DMS53 treated with DMSO at 0.1 percent for 48 hours (cell line): Measurements from ENCODE around the gene PDE6D.

Experiments used
- DNase-seq: peaks from one replicate; lab custom pipeline; 2025; ENCODE audit not compliant: unreplicated experiment; lab: John Stamatoyannopoulos, UW

PDE6D gene

GRCh38 chr2:231780909-231781797, at the start of gene PDE6D:
Gene PDE6D, minus strand, starts transcription at chr2:231781282. Its CDS starts 168 bp downstream, at chr2:231781114.
- DNase-seq = peak; percentile 91

DNA sequence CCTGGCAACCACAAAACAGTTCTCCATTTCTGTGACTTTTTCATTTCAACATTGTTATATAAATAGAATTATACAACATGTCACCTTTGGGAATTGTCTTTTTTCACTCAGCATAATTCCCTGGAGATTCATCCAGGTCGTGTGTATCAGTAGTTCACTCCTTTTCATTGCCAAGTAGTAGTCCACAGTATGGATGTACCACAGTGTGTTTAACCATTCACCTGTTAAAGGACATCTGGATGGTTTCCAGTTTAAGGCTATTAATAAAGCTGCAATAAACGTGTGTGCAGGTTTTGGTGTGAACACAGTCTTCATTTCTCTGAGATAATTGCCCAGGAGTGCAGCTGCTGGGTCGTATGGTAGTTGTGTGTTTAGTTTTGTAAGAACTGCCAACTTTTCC, 40.8 kb upstream of the PDE6D start:
- no peak for DNase-seq

GRCh38 chr2:231820786-231821303, 39.8 kb upstream of the PDE6D start:
- DNase-seq = no peak

GRCh38 chr2:231819447-231820042, 38.5 kb upstream of the PDE6D start:
- DNase-seq = no peak

- DNase-seq = no peak
Observed at GRCh38 chr2:231816327-231817026, 35.4 kb upstream of the PDE6D start.

DNA sequence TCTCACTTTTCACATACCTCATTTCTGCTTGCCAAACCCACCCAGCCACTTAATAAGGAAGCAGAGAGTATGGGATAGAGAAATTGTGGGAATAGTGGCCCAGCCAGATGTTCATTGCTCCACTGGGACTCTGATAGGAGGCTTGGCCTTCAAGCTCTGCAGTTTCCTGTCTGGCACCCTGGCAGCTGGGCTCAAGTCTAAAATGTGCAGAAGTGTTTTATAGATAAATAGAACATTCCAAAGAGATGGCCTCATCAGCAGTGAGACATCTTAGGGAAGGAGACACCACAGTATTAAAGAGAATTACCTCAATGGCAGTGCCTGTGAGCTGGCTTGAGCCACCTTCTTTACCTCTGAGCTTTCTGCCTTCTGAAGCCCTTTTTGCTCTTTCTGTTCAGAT, 29.8 kb upstream of the PDE6D start:
- no peak for DNase-seq

GRCh38 chr2:231807020-231807419, 25.9 kb upstream of the PDE6D start:
- no peak for DNase-seq

DNA sequence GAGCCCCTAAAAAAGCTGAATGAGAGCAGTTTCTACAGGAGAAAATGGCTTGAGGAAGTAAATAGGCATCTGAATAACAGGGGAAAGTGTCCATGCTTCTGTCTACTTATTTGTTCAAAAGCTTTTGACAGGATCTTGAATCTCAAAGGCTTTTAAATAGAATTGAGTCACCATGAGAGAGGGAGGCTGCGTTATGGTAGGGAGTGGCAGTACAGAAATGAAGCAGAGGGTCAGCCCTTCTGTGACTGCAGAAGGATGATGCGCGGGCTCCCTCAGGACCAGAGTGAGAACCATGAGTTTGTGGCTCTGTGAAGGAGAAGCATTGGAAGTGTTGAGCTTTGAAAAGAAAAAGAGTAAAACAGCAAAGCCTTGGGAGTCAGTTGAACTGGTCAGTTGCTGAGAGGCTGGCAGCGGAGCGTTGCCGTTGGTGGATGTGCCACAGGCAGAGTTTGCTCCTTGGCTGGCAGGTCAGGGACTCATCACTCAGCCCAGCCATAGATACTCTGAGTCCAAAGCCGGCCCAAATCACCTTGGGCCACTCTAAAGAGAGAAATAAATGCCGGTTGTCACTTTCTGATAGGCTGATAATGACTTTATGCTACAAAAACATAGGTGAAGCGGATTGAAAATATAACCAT, 22.5 kb upstream of the PDE6D start:
- DNase-seq = no peak

DNA sequence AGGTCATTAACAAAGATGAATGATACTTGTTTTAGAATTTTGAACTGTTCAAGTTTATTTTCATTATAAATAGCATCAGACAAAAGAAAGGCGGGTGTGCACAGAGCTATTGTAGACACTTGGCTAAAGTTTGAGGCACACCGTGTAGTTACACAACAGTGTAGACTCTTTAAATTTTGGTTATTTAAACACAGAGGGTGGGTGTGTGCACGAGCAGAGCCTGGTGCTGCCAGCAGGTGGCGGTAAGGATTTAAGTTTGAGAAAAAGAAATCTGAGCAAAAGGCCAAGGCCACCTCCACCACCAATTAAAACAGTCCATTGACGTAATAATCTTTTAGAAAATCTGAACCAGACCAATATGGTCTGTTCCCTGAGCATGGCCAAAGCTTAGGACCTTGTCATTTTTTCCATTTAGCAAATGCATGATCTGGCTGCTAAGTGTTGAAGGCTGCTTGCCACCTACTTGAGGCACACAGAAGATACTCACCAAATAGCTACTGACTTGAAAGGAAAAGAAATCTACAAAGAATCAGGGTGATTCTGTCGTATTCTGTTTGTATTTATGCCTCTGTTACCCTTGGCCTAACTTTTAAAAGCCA, 19.5 kb upstream of the PDE6D start:
- DNase-seq = no peak

DNA sequence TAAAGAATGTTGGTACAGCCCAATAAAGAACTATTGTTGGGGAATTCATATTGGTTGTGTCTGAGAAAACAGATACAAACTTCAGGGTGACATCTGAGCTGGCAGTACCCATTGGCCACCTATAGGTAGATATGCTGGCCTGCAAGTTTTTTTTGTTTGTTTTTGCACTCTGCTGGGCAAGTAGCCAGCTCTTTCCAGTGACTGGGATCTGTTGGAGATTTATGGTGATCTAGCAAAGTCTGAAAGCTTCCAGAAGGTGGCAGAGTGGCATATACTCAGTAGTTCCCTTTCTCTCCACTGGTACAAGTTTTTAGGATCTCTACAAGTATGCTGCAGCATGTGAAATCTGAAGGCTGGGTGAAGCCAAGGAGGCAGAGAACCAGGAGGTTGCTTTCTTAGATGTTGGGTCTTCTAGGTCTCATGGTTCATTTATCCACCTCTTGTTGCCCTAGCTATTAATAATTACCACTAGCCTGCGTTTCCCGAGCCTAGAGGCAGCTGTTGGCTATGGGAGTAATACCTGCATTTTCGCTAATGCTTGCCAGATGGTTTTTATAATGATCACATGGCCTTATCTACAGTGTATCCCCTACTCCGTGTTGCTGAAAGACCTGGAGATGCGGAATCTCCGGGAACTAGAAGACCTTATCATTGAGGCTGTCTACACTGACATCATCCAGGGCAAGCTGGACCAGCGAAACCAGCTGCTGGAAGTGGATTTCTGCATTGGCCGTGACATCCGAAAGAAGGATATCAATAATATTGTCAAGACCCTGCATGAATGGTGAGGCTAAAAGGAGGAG, 14.6 kb upstream of the PDE6D start:
- DNase-seq = peak; percentile 52

GRCh38 chr2:231794383-231794782, 13.3 kb upstream of the PDE6D start:
- no peak for DNase-seq

DNA sequence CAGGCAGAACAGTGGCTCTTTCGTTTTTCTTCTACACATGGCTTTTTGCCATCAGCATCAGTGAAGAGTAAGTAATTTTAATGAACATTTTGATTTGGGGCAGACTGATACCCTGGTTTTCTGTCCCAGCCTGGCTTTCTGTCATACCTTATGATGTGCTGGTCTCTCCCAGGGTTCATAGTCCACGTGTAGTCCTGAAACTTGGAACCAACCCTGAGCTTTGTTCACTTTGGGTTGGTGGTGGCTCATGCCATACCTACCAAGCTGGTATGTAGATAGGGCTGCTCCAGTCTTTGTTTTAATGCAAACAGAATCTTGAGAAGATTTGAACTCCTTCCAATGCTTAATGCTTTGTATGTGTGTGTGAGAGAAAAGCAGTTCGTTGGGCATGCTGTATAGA, 10.0 kb upstream of the PDE6D start:
- no peak for DNase-seq

DNA sequence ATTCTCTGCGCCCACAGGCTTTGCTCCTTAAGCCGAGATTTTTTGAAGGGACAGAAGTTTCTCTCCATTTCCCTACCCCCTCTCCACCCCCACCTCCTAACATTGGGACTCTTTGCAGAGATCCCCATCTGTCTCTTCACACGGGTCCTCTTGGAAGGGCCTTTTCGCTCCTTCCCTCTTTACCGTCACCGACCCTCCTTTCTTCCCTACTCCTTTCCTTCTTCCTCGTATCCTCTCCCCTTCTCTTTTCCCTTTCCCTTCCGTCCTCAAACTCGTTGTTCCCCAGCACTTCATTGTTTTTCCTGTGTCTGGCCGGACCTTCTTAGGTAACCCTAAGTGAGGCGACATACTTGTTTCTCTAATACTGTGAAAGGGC, 5.8 kb upstream of the PDE6D start:
- DNase-seq = no peak

DNA sequence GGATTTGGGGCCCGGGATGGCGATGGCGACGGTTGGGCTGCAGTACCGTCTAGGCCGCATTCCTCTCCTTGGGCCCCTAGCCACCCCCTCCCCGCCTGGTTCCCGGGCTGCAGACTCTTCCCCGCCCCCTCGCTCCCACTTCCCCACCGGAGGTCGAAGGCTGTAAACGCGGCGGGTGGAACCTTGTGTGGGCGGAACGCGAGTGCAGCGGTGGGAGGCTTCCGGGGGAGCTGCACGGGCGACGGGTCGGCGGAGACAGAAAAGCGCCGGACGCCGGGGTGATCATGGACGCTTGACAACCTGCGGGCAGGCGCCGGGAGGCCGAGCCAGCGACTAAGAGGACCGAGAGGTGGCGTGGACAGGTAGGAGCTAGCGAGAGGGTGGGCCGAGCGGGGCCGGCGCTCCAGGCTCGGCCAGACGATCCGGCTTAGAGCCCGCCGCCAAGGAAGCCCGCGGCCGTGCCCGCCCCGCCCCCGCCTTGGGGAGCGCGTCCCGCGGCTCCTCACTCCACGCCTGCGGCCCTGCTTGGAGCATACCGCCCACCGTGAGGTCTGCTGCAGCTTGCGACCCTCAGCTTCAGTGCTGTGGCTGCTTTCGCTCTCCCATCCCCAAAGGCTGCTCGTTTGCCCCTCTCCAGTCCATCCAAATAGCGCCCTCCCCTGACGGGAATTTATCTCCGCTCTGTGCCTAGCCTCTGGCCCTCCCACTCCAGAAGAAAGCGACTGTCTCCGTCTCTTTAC, 5.3 kb upstream of the PDE6D start, which contains the start of gene COPS7B:
Gene COPS7B (plus strand): TSS at position 269 of the 740 bp plus-strand sequence. CDS start 2,126 bp downstream, outside the sequence.
- peak; percentile 30 for DNase-seq

DNA sequence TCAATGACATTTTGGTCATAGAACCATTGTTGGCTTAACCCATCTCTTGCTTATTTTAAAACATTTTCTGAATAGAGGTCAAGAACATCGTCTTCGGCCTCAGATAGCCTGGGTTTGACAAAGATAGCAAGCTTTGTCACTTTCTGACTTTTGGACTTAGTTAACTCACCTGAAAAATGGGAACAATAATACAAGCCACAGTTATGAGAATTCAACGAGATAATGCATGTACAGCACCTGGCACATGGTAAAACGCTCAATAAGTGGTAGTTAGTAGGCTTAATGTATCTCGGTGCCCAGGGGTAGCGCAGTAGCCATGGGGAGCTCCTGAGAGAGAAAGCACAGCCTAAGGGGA, 4.7 kb upstream of the PDE6D start:
- no peak for DNase-seq

- no peak for DNase-seq
Observed at GRCh38 chr2:231785413-231785812, 4.3 kb upstream of the PDE6D start.

GRCh38 chr2:231781798-231782726, 980 bp upstream of the PDE6D start:
- DNase-seq = peak; percentile 30
